H1 (cell line): ENCODE results near the gene GALNT7. TPM values are rescaled to one million over a fixed set of nuclear protein-coding genes. Genes with fewer than 3 reads are reported as not detected.

Experiments
- CTCF ChIA-PET: fragments of 300-600 bp; sonication (Branson Sonifier 250); formaldehyde crosslinking; loops from one replicate; lab custom pipeline; 2021; ENCODE audit not compliant: partially characterized antibody; lab: Charles Lee
- POLR2A ChIA-PET: fragments of 300-600 bp; sonication (Branson Sonifier 250); formaldehyde crosslinking; loops from one replicate; lab custom pipeline; 2021; ENCODE audit warnings: inconsistent platforms; ENCODE audit not compliant: partially characterized antibody; lab: Charles Lee
- DNase-seq, 2 experiments: peaks; one replicate each; pipeline versions ENCODE4 v3.0.0 to v3.0.0-alpha.2; 2010 to 2022; ENCODE audit warnings: low spot score in 2 of 2, low read depth in 1 of 2, mixed read lengths in 1 of 2
- FAIRE-seq: peaks from 2 replicates; lab custom pipeline; 2011; peaks lifted over from hg19 to GRCh38; lab: Jason Lieb, UNC
- H2AFZ ChIP-seq: 2 replicates; pipeline ENCODE4 v1.8.1; 2012; ENCODE audit warnings: low read length, inconsistent platforms
- H2AK5ac ChIP-seq: 2 replicates; pipeline ENCODE4 v1.6.1; 2013; ENCODE audit warnings: low read depth, low read length
- H2BK120ac ChIP-seq: replicated peaks from 2 replicates; pipeline ENCODE3; 2013; ENCODE audit warnings: low read depth, low read length, inconsistent platforms
- H2BK12ac ChIP-seq: 2 replicates; pipeline ENCODE4 v1.6.1; 2013; ENCODE audit warnings: low read depth, low read length
- H2BK15ac ChIP-seq: 2 replicates; pipeline ENCODE4 v1.6.1; 2013; ENCODE audit warnings: low read length
- H2BK20ac ChIP-seq: 2 replicates; pipeline ENCODE4 v1.6.1; 2013; ENCODE audit warnings: low read length
- H2BK5ac ChIP-seq: 2 replicates; pipeline ENCODE4 v1.6.1; 2013; ENCODE audit warnings: low read depth, low read length
- H3K14ac ChIP-seq: 2 replicates; pipeline ENCODE4 v1.6.1; 2013; ENCODE audit warnings: inconsistent platforms; ENCODE audit not compliant: insufficient read length
- H3K18ac ChIP-seq: 2 replicates; pipeline ENCODE4 v1.6.1; 2013; ENCODE audit warnings: low read length; ENCODE audit errors: extremely low read depth
- H3K23ac ChIP-seq: 2 replicates; pipeline ENCODE4 v1.6.1; 2013; ENCODE audit warnings: inconsistent platforms; ENCODE audit not compliant: insufficient read length
- H3K23me2 ChIP-seq: 2 replicates; pipeline ENCODE4 v1.6.1; 2013; ENCODE audit warnings: low read depth, low read length
- H3K27ac ChIP-seq: 2 replicates; pipeline ENCODE4 v1.6.1; 2011; ENCODE audit warnings: low read depth, low read length, inconsistent platforms
- H3K27me3 ChIP-seq, 4 experiments: replicated peaks in 1 of 4; 1 replicate in 1 of 4; 2 replicates in 3 of 4; pipeline versions ENCODE4 v1.6.1 to v1.8.1; 2011 to 2013; ENCODE audit warnings: low read length in 3 of 4, mild to moderate bottlenecking in 3 of 4, inconsistent platforms in 2 of 4, mixed read lengths in 2 of 4, moderate library complexity in 1 of 4; ENCODE audit not compliant: control insufficient read depth in 3 of 4, insufficient read depth in 3 of 4; ENCODE audit errors: extremely low read depth in 1 of 4
- H3K36me3 ChIP-seq, 4 experiments: 2 replicates each; pipeline versions ENCODE4 v1.6.1 to v1.8.1; 2011 to 2013; ENCODE audit warnings: mild to moderate bottlenecking in 4 of 4, low read length in 3 of 4, moderate library complexity in 2 of 4, control low read depth in 1 of 4, inconsistent platforms in 1 of 4; ENCODE audit not compliant: insufficient read depth in 4 of 4, control insufficient read depth in 2 of 4
- H3K4ac ChIP-seq: replicated peaks from 2 replicates; pipeline ENCODE3; 2013; ENCODE audit warnings: low read length, low read depth, mixed read lengths, inconsistent platforms; ENCODE audit not compliant: insufficient read length
- H3K4me1 ChIP-seq, 4 experiments: replicated peaks in 1 of 4; 1 replicate in 1 of 4; 2 replicates in 3 of 4; pipeline versions ENCODE4 v1.6.1 to v1.8.1; 2011 to 2013; ENCODE audit warnings: low read length in 3 of 4, inconsistent platforms in 2 of 4, mixed read lengths in 1 of 4; ENCODE audit not compliant: insufficient read depth in 4 of 4, control insufficient read depth in 3 of 4
- H3K4me2 ChIP-seq, 2 experiments: 2 replicates each; pipeline versions ENCODE4 v1.6.1 to v1.8.1; 2011 to 2013; ENCODE audit warnings: low read depth in 2 of 2, low read length in 2 of 2, control low read depth in 1 of 2, inconsistent platforms in 1 of 2, mild to moderate bottlenecking in 1 of 2; ENCODE audit not compliant: insufficient read depth in 1 of 2
- H3K4me3 ChIP-seq, 4 experiments: fragments of 200-600, 300-600 bp in 1 of 4; sonication (generic), shearing (Covaris generic), sonication (Bioruptor Twin) in 1 of 4; 2 replicates each; pipeline versions ENCODE4 v1.5.1 to v1.8.1; 2011 to 2016; ENCODE audit warnings: low read length in 4 of 4, low read depth in 3 of 4, control low read depth in 2 of 4, inconsistent platforms in 2 of 4, mild to moderate bottlenecking in 2 of 4, mixed read lengths in 1 of 4, moderate library complexity in 1 of 4; ENCODE audit not compliant: insufficient read depth in 2 of 4; ENCODE audit errors: extremely low read depth in 1 of 4
- H3K56ac ChIP-seq: replicated peaks from 2 replicates; pipeline ENCODE3; 2013; ENCODE audit warnings: low read depth, mild to moderate bottlenecking, mixed read lengths, low read length, inconsistent platforms; ENCODE audit not compliant: insufficient read length
- H3K79me1 ChIP-seq: 2 replicates; pipeline ENCODE4 v1.6.1; 2013; ENCODE audit warnings: low read depth, low read length, control low read depth
- H3K79me2 ChIP-seq, 2 experiments: 2 replicates each; pipeline versions ENCODE4 v1.6.1 to v1.8.1; 2012 to 2013; ENCODE audit warnings: low read length in 2 of 2, mild to moderate bottlenecking in 2 of 2, inconsistent platforms in 1 of 2; ENCODE audit not compliant: insufficient read depth in 2 of 2, control insufficient read depth in 1 of 2
- H3K9ac ChIP-seq, 4 experiments: replicated peaks in 1 of 4; 1 replicate in 1 of 4; 2 replicates in 3 of 4; pipeline versions ENCODE4 v1.6.1 to v1.8.1; 2011 to 2013; ENCODE audit warnings: low read depth in 3 of 4, low read length in 3 of 4, control low read depth in 2 of 4, mild to moderate bottlenecking in 2 of 4, moderate library complexity in 2 of 4, inconsistent platforms in 1 of 4; ENCODE audit errors: extremely low read depth in 1 of 4
- H3K9me3 ChIP-seq, 2 experiments: 2 replicates each; pipeline versions ENCODE4 v1.6.1 to v1.8.1; 2012 to 2013; ENCODE audit warnings: mild to moderate bottlenecking in 2 of 2, moderate library complexity in 2 of 2, control low read depth in 1 of 2, inconsistent platforms in 1 of 2, low read depth in 1 of 2, low read length in 1 of 2, mixed read lengths in 1 of 2; ENCODE audit not compliant: insufficient read depth in 2 of 2
- H4K20me1 ChIP-seq, 2 experiments: replicated peaks in 1 of 2; 2 replicates each; pipeline versions ENCODE3 to v1.8.1; 2011 to 2013; ENCODE audit warnings: inconsistent platforms in 2 of 2, low read length in 2 of 2, mild to moderate bottlenecking in 1 of 2; ENCODE audit not compliant: insufficient read depth in 2 of 2, control insufficient read depth in 1 of 2
- H4K5ac ChIP-seq: 2 replicates; pipeline ENCODE4 v1.6.1; 2013; ENCODE audit warnings: low read length, low read depth, mixed read lengths, inconsistent platforms; ENCODE audit not compliant: insufficient read length
- H4K8ac ChIP-seq: 2 replicates; pipeline ENCODE4 v1.8.0; 2013; ENCODE audit warnings: mild to moderate bottlenecking, moderate library complexity, low read length, inconsistent platforms; ENCODE audit not compliant: insufficient read depth; ENCODE audit errors: extremely low read depth
- H4K91ac ChIP-seq: replicated peaks from 2 replicates; pipeline ENCODE3; 2013; ENCODE audit warnings: low read length, mixed read lengths, inconsistent platforms; ENCODE audit not compliant: insufficient read length
- CEBPB ChIP-seq: IDR thresholded peaks from 2 replicates; pipeline ENCODE4 v1.6.1; 2012; ENCODE audit warnings: low read depth, low read length
- CREB1 ChIP-seq: IDR thresholded peaks from 2 replicates; pipeline ENCODE4 v1.6.1; 2012; ENCODE audit warnings: inconsistent platforms
- FOSL1 ChIP-seq: IDR thresholded peaks from 2 replicates; pipeline ENCODE4 v1.6.1; 2011; ENCODE audit warnings: mild to moderate bottlenecking, low read depth, low read length, moderate library complexity; ENCODE audit not compliant: insufficient read depth
- GABPA ChIP-seq: IDR thresholded peaks from 2 replicates; pipeline ENCODE4 v1.6.1; 2011; ENCODE audit warnings: mild to moderate bottlenecking, low read length, moderate library complexity, borderline replicate concordance; ENCODE audit not compliant: insufficient read depth
- HDAC6 ChIP-seq: IDR thresholded peaks from one replicate; pipeline ENCODE4 v1.7.1; 2012; ENCODE audit warnings: low read depth, mild to moderate bottlenecking, inconsistent platforms, low read length, moderate library complexity
- NANOG ChIP-seq: IDR thresholded peaks from 2 replicates; pipeline ENCODE4 v1.6.1; 2011; ENCODE audit warnings: low read length, low read depth, mild to moderate bottlenecking, inconsistent platforms; ENCODE audit not compliant: insufficient read depth, poor library complexity, severe bottlenecking
- POLR2A ChIP-seq, 2 experiments: IDR thresholded peaks; 1 replicate in 1 of 2; 2 replicates in 1 of 2; pipeline ENCODE4 v1.6.1; 2011; ENCODE audit warnings: low read depth in 2 of 2, low read length in 2 of 2, mild to moderate bottlenecking in 2 of 2; ENCODE audit errors: control extremely low read depth in 1 of 2
- SAP30 ChIP-seq: fragments of 300-600 bp; sonication (generic); IDR thresholded peaks from 2 replicates; pipeline ENCODE4 v1.7.1; 2012; ENCODE audit warnings: low read length, moderate library complexity, mild to moderate bottlenecking, inconsistent platforms; ENCODE audit not compliant: insufficient read depth, insufficient replicate concordance
- WGBS, 2 experiments: shearing (Covaris generic) in 1 of 2; methylation state at CpG; one replicate each; pipeline versions ENCODE4 v1.1.6 to v1.1.7; 2013 to 2015; ENCODE audit warnings: low lambda C conversion rate in 2 of 2, mixed read lengths in 2 of 2, inconsistent platforms in 1 of 2, low coverage in 1 of 2, missing lambda C conversion rate in 1 of 2; ENCODE audit not compliant: insufficient replicate concordance in 2 of 2, insufficient coverage in 1 of 2, insufficient read length in 1 of 2; ENCODE audit errors: extremely low coverage in 1 of 2, missing lambda C conversion rate in 1 of 2; 5-methylcytosine and 5-hydroxymethylcytosine counted together
- polyA plus RNA-seq, 7 experiments: library from polyadenylated mRNA; depleted of rRNA in 3 of 7; stranded (reverse) in 5 of 7; unstranded in 2 of 7; fragments of >200 nt in 5 of 7; fragments of 200-250 nt in 2 of 7; gene quantifications; 1 replicate in 5 of 7; 2 replicates in 1 of 7; 4 replicates in 1 of 7; pipeline versions ENCODE4 v1.2.1 to v1.2.3, GENCODE V29; 2011 to 2013; ENCODE audit warnings: missing spikeins in 2 of 7, mixed read lengths in 2 of 7
- total RNA-seq: library from RNA; stranded (reverse); fragmentation: NEBNext Ultra II Directional; extraction: Animal tissue kit (Norgen Biotek cat#: 25700); gene quantifications from 2 replicates; pipeline ENCODE4 v1.2.1, GENCODE V29; 2021
- TF ChIP-seq, protein P1 (sequence below): IDR thresholded peaks from 2 replicates; pipeline ENCODE4 v1.6.1; 2012; ENCODE audit warnings: inconsistent platforms
- TF ChIP-seq, protein P2 (sequence below): IDR thresholded peaks from 2 replicates; pipeline ENCODE4 v1.6.1; 2011; ENCODE audit warnings: low read depth, mild to moderate bottlenecking, low read length; ENCODE audit not compliant: insufficient read depth

Gene GALNT7
- total and polyA plus RNA-seq, 2 of the 8 experiments (the other 6 are each of a cell fraction or from before 2014, with no cell fraction given) = 22.4 to 85.5 TPM

DNA sequence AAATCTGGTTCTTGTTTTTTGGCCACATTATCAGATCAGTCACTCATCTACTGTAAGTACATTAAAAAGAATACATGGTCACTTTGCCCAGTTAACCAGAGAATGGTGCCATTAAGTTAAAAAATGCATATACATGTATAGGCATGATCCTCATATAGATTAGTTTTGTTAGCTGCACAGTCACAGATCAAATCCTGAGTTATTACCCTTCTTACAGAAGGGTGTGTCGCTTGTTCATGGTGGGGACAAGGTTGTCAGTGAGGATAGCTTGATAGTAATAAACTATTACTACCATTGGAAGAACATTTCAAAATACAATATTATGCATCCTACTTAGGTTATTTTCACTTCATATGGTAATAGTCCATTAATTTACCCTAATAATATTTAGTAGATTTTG lies 48.5 kb downstream of the GALNT7 start:
- Histone ChIP-seq H2BK15ac (no peak overlapping the region), H3K4me1 (peaks cover 0 to 8% (median 3%) of the 10 kb centered on the region in 4 experiments; a peak in 1 of 7 replicates), H3K18ac (no peak overlapping the region), H2BK20ac (no peak overlapping the region), H2BK12ac (no peak overlapping the region), H3K4ac (no peak overlapping the region), H3K56ac (no peak overlapping the region), H4K8ac (no peak overlapping the region), H3K79me1 (no peaks in the 10 kb centered on the region), H2AK5ac (no peak overlapping the region), H4K5ac (no peak overlapping the region), H2BK120ac (no peak overlapping the region), H2AFZ (no peak overlapping the region), H3K23ac (no peak overlapping the region), H3K27me3 (no peaks in the 10 kb centered on the region), H3K9me3 (no peaks in the 10 kb centered on the region), H3K27ac (no peak overlapping the region), H3K79me2 (peaks cover 4 to 92% of the 10 kb centered on the region in 2 experiments; a peak in 3 of 4 replicates), H3K23me2 (no peaks in the 10 kb centered on the region), H4K91ac (no peak overlapping the region), H3K4me3 (no peak overlapping the region), H4K20me1 (peaks cover 2% of the 10 kb centered on the region in 2 experiments), H3K4me2 (no peak overlapping the region), H3K9ac (no peak overlapping the region), H3K14ac (no peak overlapping the region), H2BK5ac (no peak overlapping the region), H3K36me3 (no peaks in the 10 kb centered on the region)
- ChIA-PET CTCF (interaction anchor here (0.9 to 1.7 kb wide), 3 partner anchors 8 to 40 kb away, joined by 3 to 5 read pairs (median 4); no protein-coding TSS in a partner anchor), POLR2A (no interaction called here)
- DNase-seq (no peak), FAIRE-seq (no peak)
- WGBS, 2 experiments = 96% methylated on average over 1 of the region's 1 CpG; no CpG with 5 or more reads in 1 of the 2 experiments
- no peak for TF ChIP-seq FOSL1
- TF ChIP-seq NANOG = no peak
- TF ChIP-seq POLR2A (IDR thresholded peaks at IDR 0.05; ENCODE audit: control extremely low read depth in 1 of 2, low read depth in 2 of 2, low read length in 2 of 2) = no peak
- no peak for TF ChIP-seq CREB1
- TF ChIP-seq, protein P1, sequence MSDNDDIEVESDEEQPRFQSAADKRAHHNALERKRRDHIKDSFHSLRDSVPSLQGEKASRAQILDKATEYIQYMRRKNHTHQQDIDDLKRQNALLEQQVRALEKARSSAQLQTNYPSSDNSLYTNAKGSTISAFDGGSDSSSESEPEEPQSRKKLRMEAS = no peak
- no peak for TF ChIP-seq GABPA
- TF ChIP-seq, protein P2, sequence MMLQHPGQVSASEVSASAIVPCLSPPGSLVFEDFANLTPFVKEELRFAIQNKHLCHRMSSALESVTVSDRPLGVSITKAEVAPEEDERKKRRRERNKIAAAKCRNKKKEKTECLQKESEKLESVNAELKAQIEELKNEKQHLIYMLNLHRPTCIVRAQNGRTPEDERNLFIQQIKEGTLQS = no peak
- no peak for TF ChIP-seq SAP30
- no peak for TF ChIP-seq HDAC6
- TF ChIP-seq CEBPB = no peak
